Measurements from ENCODE around the gene DAPP1. TPM values are rescaled to one million over a fixed set of nuclear protein-coding genes. Genes with fewer than 3 reads are reported as not detected.

The DAPP1 gene
- total RNA-seq, 2 experiments from 2014 or later, result 23.6 TPM

- H3K4me3 Mint-ChIP-seq, result no peak overlapping the region
- intact Hi-C loops (cut with micrococcal nuclease), result loop anchor here (1.0 to 10.0 kb wide), 5 partner anchors 86 to 1664 kb away; partner anchors contain the start of gene STPG2
- DNase-seq, result peak; percentile 85
- H3K9me3 Mint-ChIP-seq, result no peaks in the 10 kb centered on the region
- H3K4me1 Mint-ChIP-seq (ENCODE audit: low read depth), result no peaks in the 10 kb centered on the region
- ChIA-PET CTCF (interaction anchor here (0.5 to 2.4 kb wide), 50 partner anchors 9 to 404 kb away, joined by 3 to 35 read pairs (median 4); partner anchors contain the start of genes DAPP1, LAMTOR3 and TRMT10A), POLR2A (interaction anchor here (1.6 kb wide), 1 partner anchor 245 kb away, joined by 5 read pairs; the partner anchor contains the start of gene TRMT10A)
- peaks cover 3% of the 10 kb centered on the region for H3K27me3 Mint-ChIP-seq
- H3K27ac Mint-ChIP-seq, result no peak overlapping the region
- H3K36me3 Mint-ChIP-seq, result no peaks in the 10 kb centered on the region
These were observed 8.3 kb upstream of the DAPP1 start for GRCh38 chr4:99808260-99808857.

DNA sequence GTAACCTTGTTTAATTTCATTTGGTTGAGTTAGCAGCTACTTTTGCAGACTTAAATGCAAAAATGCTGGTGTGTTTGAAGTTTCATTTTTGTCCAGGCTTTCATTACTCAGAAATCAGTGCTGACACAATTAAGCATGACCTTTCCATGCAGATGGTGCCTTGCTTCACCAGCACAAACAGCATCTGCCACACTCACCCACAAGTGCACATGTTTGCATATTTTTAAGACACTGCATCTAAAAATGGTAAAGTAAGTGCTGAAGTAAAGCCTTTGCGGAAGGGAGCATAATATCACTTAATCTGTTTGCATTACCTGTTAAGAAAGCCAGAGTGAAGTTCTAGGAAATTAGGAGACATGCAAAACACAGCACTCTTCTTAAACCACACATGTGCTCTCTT lies 7.3 kb upstream of the DAPP1 start:
- Mint-ChIP-seq H3K4me1 (ENCODE audit: low read depth) (no peaks in the 10 kb centered on the region), H3K36me3 (no peaks in the 10 kb centered on the region), H3K27ac (no peak overlapping the region), H3K4me3 (no peak overlapping the region), H3K27me3 (peaks cover 3% of the 10 kb centered on the region), H3K9me3 (no peaks in the 10 kb centered on the region)
- DNase-seq, result no peak
- intact Hi-C loops (cut with micrococcal nuclease), result loop anchor here (5.0 to 10.0 kb wide), 4 partner anchors 87 to 1665 kb away; partner anchors contain the start of gene STPG2
- POLR2A ChIA-PET, result interaction anchor here (1.6 kb wide), 1 partner anchor 246 kb away, joined by 5 read pairs; the partner anchor contains the start of gene TRMT10A
- CTCF ChIA-PET, result interaction anchor here (0.6 to 2.4 kb wide), 23 partner anchors 8 to 346 kb away, joined by 3 to 35 read pairs (median 6); partner anchors contain the start of genes DAPP1, LAMTOR3 and TRMT10A

GRCh38 chr4:99810536-99810935 lies 6.1 kb upstream of the DAPP1 start:
- intact Hi-C loops (cut with micrococcal nuclease), result loop anchor here (5.0 to 10.0 kb wide), 3 partner anchors 252 to 816 kb away; partner anchors contain the start of gene METAP1
- ChIA-PET CTCF (interaction anchor here (0.5 to 2.5 kb wide), 10 partner anchors 12 to 936 kb away, joined by 3 to 73 read pairs (median 4); no protein-coding TSS in a partner anchor), POLR2A (interaction anchor here (1.6 kb wide), 1 partner anchor 247 kb away, joined by 6 read pairs; the partner anchor contains the start of gene TRMT10A)
- no peak overlapping the region for H3K4me3 Mint-ChIP-seq
- H3K36me3 Mint-ChIP-seq, result no peaks in the 10 kb centered on the region
- DNase-seq, result no peak
- H3K4me1 Mint-ChIP-seq (ENCODE audit: low read depth), result peaks cover 8% of the 10 kb centered on the region
- no peak overlapping the region for H3K27ac Mint-ChIP-seq
- no peaks in the 10 kb centered on the region for H3K9me3 Mint-ChIP-seq
- peaks cover 3% of the 10 kb centered on the region for H3K27me3 Mint-ChIP-seq

GRCh38 chr4:99811117-99811516 lies 5.5 kb upstream of the DAPP1 start:
- intact Hi-C loops (cut with micrococcal nuclease), result loop anchor here (1.0 to 10.0 kb wide), 5 partner anchors 74 to 816 kb away; partner anchors contain the start of gene METAP1
- ChIA-PET CTCF (interaction anchor here (0.5 to 2.5 kb wide), 33 partner anchors 8 to 937 kb away, joined by 3 to 73 read pairs (median 5); partner anchors contain the start of genes H2AZ1, LAMTOR3 and TRMT10A), POLR2A (interaction anchor here (1.6 kb wide), 1 partner anchor 248 kb away, joined by 6 read pairs; the partner anchor contains the start of gene TRMT10A)
- no peak overlapping the region for H3K4me3 Mint-ChIP-seq
- H3K27me3 Mint-ChIP-seq, result peaks cover 3% of the 10 kb centered on the region
- no peak overlapping the region for H3K27ac Mint-ChIP-seq
- no peak for DNase-seq
- no peaks in the 10 kb centered on the region for H3K36me3 Mint-ChIP-seq
- H3K9me3 Mint-ChIP-seq, result no peaks in the 10 kb centered on the region
- H3K4me1 Mint-ChIP-seq (ENCODE audit: low read depth), result peaks cover 14% of the 10 kb centered on the region

DNA sequence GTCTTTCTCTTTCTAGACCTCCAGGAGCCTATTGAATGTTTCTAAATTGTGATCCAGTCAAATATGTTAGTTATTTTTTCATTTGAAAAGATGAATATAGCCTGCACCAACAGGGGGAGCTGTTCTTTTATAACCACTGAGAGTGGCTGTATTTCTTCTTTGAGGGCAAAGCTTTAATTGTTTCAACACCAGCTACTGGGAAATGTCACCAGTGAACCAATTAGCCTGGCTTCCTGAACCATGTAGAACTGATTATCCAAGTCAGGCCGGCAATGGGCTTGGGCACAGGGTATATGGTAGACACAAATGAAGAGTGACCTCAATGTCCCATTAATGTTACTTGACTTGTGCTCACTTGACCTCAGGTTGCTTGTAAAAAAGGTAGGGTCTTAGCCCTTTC lies 4.8 kb upstream of the DAPP1 start:
- no peak overlapping the region for H3K4me3 Mint-ChIP-seq
- CTCF ChIA-PET, result interaction anchor here (0.6 to 2.5 kb wide), 35 partner anchors 8 to 256 kb away, joined by 3 to 73 read pairs (median 5); partner anchors contain the start of genes H2AZ1, LAMTOR3 and TRMT10A
- H3K27ac Mint-ChIP-seq, result no peak overlapping the region
- intact Hi-C loops (cut with micrococcal nuclease), result loop anchor here (1.0 to 10.0 kb wide), 5 partner anchors 73 to 817 kb away; partner anchors contain the start of gene METAP1
- H3K4me1 Mint-ChIP-seq (ENCODE audit: low read depth), result peaks cover 21% of the 10 kb centered on the region
- H3K27me3 Mint-ChIP-seq, result peaks cover 3% of the 10 kb centered on the region
- H3K9me3 Mint-ChIP-seq, result no peaks in the 10 kb centered on the region
- H3K36me3 Mint-ChIP-seq, result no peaks in the 10 kb centered on the region
- DNase-seq, result peak; percentile 35
- POLR2A ChIA-PET, result interaction anchor here (1.0 to 1.6 kb wide), 3 partner anchors 73 to 248 kb away, joined by 3 to 6 read pairs (median 4); partner anchors contain the start of genes DNAJB14 and TRMT10A

DNA sequence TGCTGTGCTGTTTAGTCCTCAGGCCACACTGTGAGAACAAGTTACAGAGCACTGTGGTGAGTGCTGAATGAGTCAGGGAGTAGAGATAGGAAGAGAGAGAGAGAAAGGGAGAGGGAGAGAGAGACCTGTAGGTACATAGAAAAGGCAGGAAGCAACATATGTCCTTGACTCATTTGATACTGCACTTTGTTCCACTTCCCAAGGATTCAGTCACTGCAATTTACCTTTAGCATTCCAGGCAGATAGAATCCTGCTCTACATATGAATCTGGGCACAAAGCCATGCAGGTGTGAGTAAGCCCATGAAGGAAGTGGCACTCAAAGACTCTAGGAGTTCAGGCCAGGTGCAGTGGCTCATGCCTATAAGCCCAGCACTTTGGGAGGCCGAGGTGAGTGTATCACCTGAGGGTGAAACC lies 1.0 kb upstream of the DAPP1 start:
- intact Hi-C loops (cut with micrococcal nuclease), result loop anchor here (1.0 to 10.0 kb wide), 10 partner anchors 13 to 821 kb away; partner anchors contain the start of gene METAP1
- H3K27me3 Mint-ChIP-seq, result no peaks in the 10 kb centered on the region
- H3K4me1 Mint-ChIP-seq (ENCODE audit: low read depth), result peaks cover 53% of the 10 kb centered on the region
- no peaks in the 10 kb centered on the region for H3K9me3 Mint-ChIP-seq
- CTCF ChIA-PET, result interaction anchor here (1.6 to 2.8 kb wide), 2 partner anchors 7 to 70 kb away, joined by 15 to 16 read pairs; no protein-coding TSS in a partner anchor
- DNase-seq, result peak; percentile 38
- no peaks in the 10 kb centered on the region for H3K36me3 Mint-ChIP-seq
- H3K27ac Mint-ChIP-seq, result peak overlapping the region; percentile 74
- H3K4me3 Mint-ChIP-seq, result peak overlapping the region; percentile 27
- POLR2A ChIA-PET, result interaction anchor here (1.2 to 2.8 kb wide), 3 partner anchors 31 to 41 kb away, joined by 4 to 29 read pairs (median 4); no protein-coding TSS in a partner anchor

GRCh38 chr4:99817309-99817890 lies 773 bp downstream of the DAPP1 start:
- POLR2A ChIA-PET, result interaction anchor here (0.8 to 2.8 kb wide), 11 partner anchors 9 to 133 kb away, joined by 3 to 29 read pairs (median 4); partner anchors contain the start of genes DNAJB14, H2AZ1 and LAMTOR3
- CTCF ChIA-PET, result interaction anchor here (0.6 to 2.8 kb wide), 9 partner anchors 9 to 257 kb away, joined by 3 to 16 read pairs (median 3); partner anchors contain the start of gene TRMT10A
- DNase-seq, result no peak
- intact Hi-C loops (cut with micrococcal nuclease), result loop anchor here (5.0 to 10.0 kb wide), 3 partner anchors 277 to 823 kb away; partner anchors contain the start of gene METAP1
- no peaks in the 10 kb centered on the region for H3K9me3 Mint-ChIP-seq
- peak overlapping the region; percentile 81 for H3K4me3 Mint-ChIP-seq
- peaks cover 70% of the 10 kb centered on the region for H3K4me1 Mint-ChIP-seq (ENCODE audit: low read depth)
- peak overlapping the region; percentile 93 for H3K27ac Mint-ChIP-seq
- H3K27me3 Mint-ChIP-seq, result no peaks in the 10 kb centered on the region
- peaks cover 3% of the 10 kb centered on the region for H3K36me3 Mint-ChIP-seq

GRCh38 chr4:99818661-99819060 lies 2.0 kb downstream of the DAPP1 start:
- ChIA-PET POLR2A (interaction anchor here (1.1 to 2.8 kb wide), 2 partner anchors 28 to 32 kb away, joined by 4 to 29 read pairs; no protein-coding TSS in a partner anchor), CTCF (interaction anchor here (1.9 to 2.8 kb wide), 2 partner anchors 10 to 130 kb away, joined by 7 to 16 read pairs; no protein-coding TSS in a partner anchor)
- Mint-ChIP-seq H3K27ac (no peak overlapping the region), H3K36me3 (peaks cover 5% of the 10 kb centered on the region), H3K27me3 (no peaks in the 10 kb centered on the region), H3K9me3 (no peaks in the 10 kb centered on the region), H3K4me1 (ENCODE audit: low read depth) (peaks cover 78% of the 10 kb centered on the region), H3K4me3 (peak overlapping the region; percentile 81)
- no peak for DNase-seq
- intact Hi-C loops (cut with micrococcal nuclease), result loop anchor here (5.0 to 10.0 kb wide), 3 partner anchors 276 to 824 kb away; partner anchors contain the start of gene METAP1

DNA sequence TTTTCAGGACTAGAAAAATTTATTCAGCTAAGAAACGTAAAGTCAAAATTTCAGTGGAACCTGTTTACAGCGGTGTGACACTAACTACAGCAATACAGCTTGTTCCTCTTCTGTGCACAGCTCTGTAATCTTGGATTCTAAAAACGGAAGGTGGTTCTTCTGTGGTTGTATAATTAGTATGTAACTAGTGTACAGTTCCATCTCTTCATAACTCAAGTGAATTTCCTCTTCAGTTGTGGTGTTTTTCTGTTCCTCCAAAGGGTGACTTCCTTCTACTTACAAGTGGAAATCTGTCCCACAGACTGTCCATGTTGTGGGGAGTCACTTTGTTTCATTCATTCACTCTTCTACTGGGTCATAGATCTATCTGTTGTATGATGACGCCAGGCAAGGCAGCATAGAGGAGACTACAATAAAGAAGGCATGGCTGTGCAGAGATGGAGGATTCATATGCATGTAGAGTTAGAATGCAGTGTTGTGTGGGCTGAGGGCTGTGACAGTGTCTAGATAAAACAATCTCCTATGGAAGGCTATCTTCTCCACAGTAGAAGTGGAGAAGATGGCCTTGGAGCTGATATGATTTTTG lies 5.4 kb downstream of the DAPP1 start:
- ChIA-PET CTCF (interaction anchor here (0.7 to 1.2 kb wide), 2 partner anchors 11 to 13 kb away, joined by 3 to 4 read pairs; no protein-coding TSS in a partner anchor), POLR2A (interaction anchor here (1.3 kb wide), 1 partner anchor 31 kb away, joined by 3 read pairs; no protein-coding TSS in a partner anchor)
- DNase-seq, result no peak
- Mint-ChIP-seq H3K4me3 (no peak overlapping the region), H3K27me3 (no peaks in the 10 kb centered on the region), H3K36me3 (peaks cover 16% of the 10 kb centered on the region), H3K4me1 (ENCODE audit: low read depth) (peaks cover 81% of the 10 kb centered on the region), H3K9me3 (no peaks in the 10 kb centered on the region), H3K27ac (peak overlapping the region; percentile 19)
- intact Hi-C loops (cut with micrococcal nuclease), result no loop called here

DNA sequence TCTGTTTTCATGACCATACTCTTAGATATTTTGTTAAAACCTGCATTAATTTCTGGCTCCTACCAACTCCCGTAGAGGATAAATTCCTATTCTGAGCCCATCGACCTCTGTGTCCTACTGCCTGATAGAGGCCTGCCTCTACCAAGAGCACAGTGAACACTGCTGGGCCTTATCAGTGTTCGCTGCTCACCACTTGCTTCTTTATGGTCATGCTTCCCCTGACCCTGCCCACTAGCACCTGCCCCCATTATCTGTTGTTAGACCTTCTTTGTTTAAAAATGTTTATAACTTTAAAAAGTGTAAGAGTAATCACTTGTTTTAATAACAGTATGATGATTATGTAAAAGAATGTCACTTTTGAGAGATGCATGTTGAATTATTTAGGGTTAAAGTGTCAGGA lies 6.1 kb downstream of the DAPP1 start:
- Mint-ChIP-seq H3K4me1 (ENCODE audit: low read depth) (peaks cover 78% of the 10 kb centered on the region), H3K4me3 (no peak overlapping the region), H3K9me3 (no peaks in the 10 kb centered on the region), H3K36me3 (peaks cover 16% of the 10 kb centered on the region), H3K27ac (no peak overlapping the region), H3K27me3 (no peaks in the 10 kb centered on the region)
- ChIA-PET CTCF (interaction anchor here (0.7 to 1.2 kb wide), 2 partner anchors 12 to 14 kb away, joined by 3 to 4 read pairs; no protein-coding TSS in a partner anchor), POLR2A (no interaction called here)
- DNase-seq, result no peak
- intact Hi-C loops (cut with micrococcal nuclease), result no loop called here

Data from activated CD4-positive, alpha-beta memory T cell treated with anti-CD3 and anti-CD28 coated beads for 36 hours (primary cell).